GM13976 (cell line): ENCODE measurements around the gene ABCF1.

ENCODE experiments used
- DNase-seq: peaks from one replicate; pipeline ENCODE4 v3.0.0; 2012; ENCODE audit warnings: low spot score
- in situ Hi-C: fragments of 300-500 bp; cut with MboI; formaldehyde crosslinking; loops from one replicate; pipeline ENCODE4 v1.12.0; 2022; ENCODE audit warnings: low sequenced_read_pairs, mixed read lengths, inconsistent platforms; ENCODE audit not compliant: unreplicated experiment
- TF ChIP-seq, protein P1 (sequence below): IDR thresholded peaks from 2 replicates; pipeline ENCODE4 v1.5.1; 2012; ENCODE audit warnings: borderline replicate concordance, mild to moderate bottlenecking; ENCODE audit not compliant: insufficient read depth; ENCODE audit errors: extremely low read depth, missing control alignments, control extremely low read depth

The ABCF1 gene

DNA sequence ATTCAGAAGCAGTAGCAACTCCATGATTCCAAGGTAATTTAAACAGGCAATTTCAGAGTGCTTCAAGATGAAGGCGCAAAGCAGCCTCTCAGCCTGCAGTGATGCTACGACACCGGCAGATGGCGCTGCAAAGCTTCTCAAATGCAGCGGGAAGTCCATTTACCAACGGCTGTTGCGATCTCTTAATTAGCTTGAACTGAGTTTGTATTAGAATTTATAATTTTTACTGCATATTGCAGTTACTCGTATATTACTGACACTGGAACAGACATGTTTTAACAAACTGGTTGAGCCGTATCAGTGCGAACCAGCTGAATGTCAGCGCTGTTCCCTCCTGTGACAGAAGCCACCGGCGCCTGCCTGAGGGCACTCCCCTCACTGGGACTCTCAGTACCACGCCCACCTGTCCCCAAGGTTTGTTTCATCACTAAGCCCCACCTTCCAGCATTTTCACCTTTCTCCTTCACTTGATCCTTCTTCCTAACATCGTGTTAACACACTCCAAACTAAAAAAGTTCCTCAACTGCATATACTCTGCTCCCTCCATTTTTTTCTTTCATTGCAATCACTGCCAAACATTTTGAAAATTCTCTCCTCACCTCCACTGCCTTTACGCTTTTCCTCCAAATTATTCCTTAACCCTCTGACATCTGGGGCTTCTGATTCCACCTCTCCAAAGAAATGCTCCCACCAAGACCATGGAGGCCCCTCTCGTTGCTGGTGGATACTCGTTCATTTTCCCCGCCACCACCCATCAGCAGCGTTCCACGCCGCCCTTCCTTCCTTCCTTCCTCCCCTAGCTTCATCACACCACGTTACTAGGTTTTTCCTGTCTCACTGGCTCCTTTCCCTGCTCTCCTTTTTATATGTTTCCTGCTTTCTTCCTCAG is 29.5 kb upstream of the ABCF1 start:
- in situ Hi-C loops = no loop called here
- TF ChIP-seq, protein P1, sequence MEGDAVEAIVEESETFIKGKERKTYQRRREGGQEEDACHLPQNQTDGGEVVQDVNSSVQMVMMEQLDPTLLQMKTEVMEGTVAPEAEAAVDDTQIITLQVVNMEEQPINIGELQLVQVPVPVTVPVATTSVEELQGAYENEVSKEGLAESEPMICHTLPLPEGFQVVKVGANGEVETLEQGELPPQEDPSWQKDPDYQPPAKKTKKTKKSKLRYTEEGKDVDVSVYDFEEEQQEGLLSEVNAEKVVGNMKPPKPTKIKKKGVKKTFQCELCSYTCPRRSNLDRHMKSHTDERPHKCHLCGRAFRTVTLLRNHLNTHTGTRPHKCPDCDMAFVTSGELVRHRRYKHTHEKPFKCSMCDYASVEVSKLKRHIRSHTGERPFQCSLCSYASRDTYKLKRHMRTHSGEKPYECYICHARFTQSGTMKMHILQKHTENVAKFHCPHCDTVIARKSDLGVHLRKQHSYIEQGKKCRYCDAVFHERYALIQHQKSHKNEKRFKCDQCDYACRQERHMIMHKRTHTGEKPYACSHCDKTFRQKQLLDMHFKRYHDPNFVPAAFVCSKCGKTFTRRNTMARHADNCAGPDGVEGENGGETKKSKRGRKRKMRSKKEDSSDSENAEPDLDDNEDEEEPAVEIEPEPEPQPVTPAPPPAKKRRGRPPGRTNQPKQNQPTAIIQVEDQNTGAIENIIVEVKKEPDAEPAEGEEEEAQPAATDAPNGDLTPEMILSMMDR = peak; percentile 96
- peak; percentile 77 for DNase-seq

DNA sequence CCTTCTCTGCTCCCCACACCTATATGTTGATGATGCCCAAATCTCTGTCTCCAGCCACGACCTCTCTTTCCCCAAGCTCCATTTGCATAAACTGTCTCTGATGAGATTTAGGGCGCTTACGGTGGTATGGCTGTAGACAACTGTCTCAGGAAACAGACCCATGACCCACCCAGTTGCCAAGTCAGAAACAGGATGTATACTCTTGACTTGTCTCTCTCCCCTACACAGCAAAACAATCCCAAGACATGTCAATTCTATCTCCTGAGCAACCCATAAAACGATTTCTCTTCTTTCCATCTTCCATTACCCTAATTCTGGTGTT is 28.9 kb upstream of the ABCF1 start:
- TF ChIP-seq, protein P1 = no peak
- DNase-seq = no peak
- in situ Hi-C loops = no loop called here

DNA sequence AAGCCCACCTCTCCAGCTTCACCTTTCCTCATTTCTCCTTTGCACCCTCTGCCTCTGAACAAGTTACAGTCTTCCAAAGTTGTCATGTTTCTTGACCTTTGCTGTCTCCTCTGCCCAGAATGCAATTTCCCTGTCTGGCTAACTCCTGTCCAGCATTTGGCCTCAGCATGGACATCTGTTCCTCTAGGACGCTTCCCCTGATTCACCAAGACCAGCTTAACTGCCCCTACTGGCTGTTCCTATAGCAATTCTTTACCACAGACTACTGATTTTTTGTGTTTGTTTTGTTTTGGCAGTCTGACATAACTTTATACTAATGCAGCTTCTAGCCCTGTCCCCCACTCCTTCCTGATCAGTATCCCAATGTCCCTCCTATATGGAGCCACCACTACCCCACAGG is 28.3 kb upstream of the ABCF1 start:
- no peak for DNase-seq
- TF ChIP-seq, protein P1 = no peak
- in situ Hi-C loops = no loop called here

DNA sequence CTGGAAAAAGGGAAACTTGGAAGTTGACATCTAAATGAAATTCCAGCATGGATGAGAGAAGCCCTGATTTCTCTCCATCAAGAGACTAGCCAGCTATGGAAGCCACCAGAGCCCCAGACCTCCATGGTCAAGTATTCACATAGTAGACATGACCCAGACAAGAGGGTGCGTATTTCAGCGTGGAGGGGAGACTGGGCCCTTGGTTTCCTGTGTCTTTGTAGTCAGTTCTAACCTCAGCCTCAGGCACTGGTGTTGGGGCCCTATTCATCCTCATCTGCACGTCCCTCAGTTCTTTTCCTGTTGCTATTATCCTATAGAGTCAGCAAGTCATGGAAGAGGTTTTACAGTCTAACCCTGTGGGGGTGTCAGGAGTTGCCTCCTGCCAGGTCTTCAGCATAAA is 27.4 kb upstream of the ABCF1 start:
- in situ Hi-C loops = no loop called here
- TF ChIP-seq, protein P1 = no peak
- DNase-seq = no peak

DNA sequence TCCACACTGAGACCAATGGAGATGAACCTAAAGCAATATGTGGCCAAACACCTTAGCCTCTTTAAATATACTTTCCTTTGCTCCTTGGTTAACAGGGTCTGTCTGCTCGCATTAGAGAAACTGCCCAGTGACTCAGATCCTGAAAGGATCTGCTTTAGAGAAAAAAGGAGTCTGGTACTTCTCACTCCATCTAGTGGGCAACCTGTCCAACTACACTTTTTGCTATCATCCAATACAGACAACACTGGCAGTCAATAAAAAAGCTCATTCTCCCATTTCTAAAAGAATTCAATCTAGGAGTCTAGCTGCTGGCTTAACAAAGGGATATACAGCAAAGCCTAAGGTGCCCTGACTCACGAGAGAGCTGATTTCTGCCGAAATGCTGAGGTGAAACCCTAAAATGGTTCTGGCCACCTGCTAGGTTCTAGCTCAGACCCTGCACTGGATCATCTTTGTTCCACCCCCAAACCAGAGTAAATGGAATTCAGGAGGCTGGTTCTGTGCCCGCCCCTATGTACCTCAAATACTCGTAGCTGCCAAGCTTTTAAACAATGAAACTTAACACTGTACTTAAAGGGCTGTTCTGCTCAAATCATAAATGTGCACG is 26.5 kb upstream of the ABCF1 start:
- in situ Hi-C loops = no loop called here
- DNase-seq = peak; percentile 64
- TF ChIP-seq, protein P1 = peak; percentile 54

DNA sequence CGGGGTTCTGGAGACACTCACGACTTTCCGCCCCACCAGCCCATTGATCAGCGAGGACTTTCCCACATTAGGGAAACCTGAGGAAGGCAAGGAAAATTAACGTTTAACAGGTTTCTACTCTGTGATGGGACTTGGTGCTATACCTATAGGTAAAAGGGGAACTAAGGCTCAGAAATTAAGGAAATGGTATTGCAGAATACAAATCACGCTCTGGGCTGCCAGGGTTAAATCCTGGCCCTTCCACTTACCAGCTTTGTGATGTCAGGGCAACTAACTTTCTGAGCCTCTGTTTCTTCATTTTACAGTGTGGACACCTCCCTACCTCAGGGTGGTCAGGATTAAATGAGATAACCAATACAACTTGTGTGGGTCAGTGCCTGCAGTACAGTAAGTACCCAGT is 23.8 kb upstream of the ABCF1 start:
- TF ChIP-seq, protein P1 = no peak
- in situ Hi-C loops = no loop called here
- no peak for DNase-seq
